OCI-LY7 (cell line): ENCODE measurements around the gene SYNJ2. TPM values are rescaled to one million over a fixed set of nuclear protein-coding genes. Genes with fewer than 3 reads are reported as not detected.

Experiments used
- BruUV-seq: library from RNA; stranded (reverse); fragments of 400-500 nt; replicated peaks from 2 replicates; lab custom pipeline; 2021; lab: Mats Ljungman, UMichigan
- CTCF ChIA-PET: fragments of 300-600 bp; sonication (Branson Sonifier 250); formaldehyde crosslinking; loops from one replicate; lab custom pipeline; 2022; ENCODE audit warnings: antibody characterized with exemption; ENCODE audit not compliant: unreplicated experiment; lab: Charles Lee
- POLR2A ChIA-PET: fragments of 300-600 bp; sonication (Branson Sonifier 250); formaldehyde crosslinking; loops from one replicate; lab custom pipeline; 2022; ENCODE audit warnings: antibody characterized with exemption; lab: Charles Lee
- DNase-seq: peaks from one replicate; pipeline ENCODE4 v3.0.0-alpha.2; 2015; ENCODE audit warnings: low spot score
- H2AFZ ChIP-seq: fragments of 200-600 bp; sonication (generic), shearing (Covaris generic); 2 replicates; pipeline ENCODE4 v1.6.1; 2014; ENCODE audit warnings: mild to moderate bottlenecking, antibody characterized with exemption, low read length, moderate library complexity
- H3K27ac ChIP-seq: fragments of 200-600 bp; sonication (generic); 2 replicates; pipeline ENCODE4 v1.5.1; 2014; ENCODE audit warnings: mixed run types, low read depth, mild to moderate bottlenecking, moderate library complexity, low read length, inconsistent platforms; ENCODE audit not compliant: poor library complexity, severe bottlenecking
- H3K36me3 ChIP-seq: fragments of 200-600 bp; sonication (generic); 2 replicates; pipeline ENCODE4 v1.6.1; 2014; ENCODE audit warnings: mild to moderate bottlenecking, antibody characterized with exemption, low read length, moderate library complexity, mixed read lengths; ENCODE audit not compliant: insufficient read depth
- H3K4me1 ChIP-seq: fragments of 200-600 bp; sonication (generic); 2 replicates; pipeline ENCODE4 v1.5.1; 2014; ENCODE audit warnings: mild to moderate bottlenecking, low read length; ENCODE audit not compliant: insufficient read depth, poor library complexity, severe bottlenecking
- H3K4me2 ChIP-seq: fragments of 200-600 bp; sonication (generic); 2 replicates; pipeline ENCODE4 v1.6.1; 2014; ENCODE audit warnings: mild to moderate bottlenecking, low read length
- H3K4me3 ChIP-seq: fragments of 200-600 bp; sonication (generic); 2 replicates; pipeline ENCODE4 v1.5.1; 2014; ENCODE audit warnings: mild to moderate bottlenecking, low read depth, low read length; ENCODE audit not compliant: poor library complexity, severe bottlenecking
- H3K79me2 ChIP-seq: fragments of 200-600 bp; sonication (generic); 2 replicates; pipeline ENCODE4 v1.6.1; 2016; ENCODE audit warnings: low read depth, mild to moderate bottlenecking, low read length, moderate library complexity, mixed read lengths; ENCODE audit not compliant: insufficient read depth
- H3K9me2 ChIP-seq: fragments of 200-600 bp; sonication (generic); 2 replicates; pipeline ENCODE4 v1.6.1; 2016; ENCODE audit warnings: mild to moderate bottlenecking, low read length, mixed read lengths; ENCODE audit not compliant: insufficient read depth
- H3K9me3 ChIP-seq: fragments of 200-600 bp; sonication (generic); 2 replicates; pipeline ENCODE4 v1.6.1; 2014; ENCODE audit warnings: mild to moderate bottlenecking, mixed run types, low read length, mixed read lengths
- H4K20me1 ChIP-seq: fragments of 200-600 bp; sonication (generic); 2 replicates; pipeline ENCODE4 v1.6.1; 2014; ENCODE audit warnings: mild to moderate bottlenecking, antibody characterized with exemption, low read length, moderate library complexity, mixed read lengths; ENCODE audit not compliant: insufficient read depth
- EZH2phosphoT487 ChIP-seq: fragments of 200-600 bp; sonication (generic); IDR thresholded peaks from 2 replicates; pipeline ENCODE4 v1.6.1; 2018; ENCODE audit warnings: low read depth, borderline replicate concordance, mild to moderate bottlenecking, mixed run types, antibody characterized with exemption, low read length, moderate library complexity, mixed read lengths
- intact Hi-C: fragments of 100-400 bp; cut with micrococcal nuclease; formaldehyde crosslinking; loops from one replicate; pipeline ENCODE4 v1.10.0; 2022; ENCODE audit not compliant: unreplicated experiment
- total RNA-seq, 2 experiments: library from RNA; depleted of rRNA in 1 of 2; stranded (reverse); fragments of >200 nt in 1 of 2; shearing (Covaris generic) in 1 of 2; gene quantifications; 2 replicates each; pipeline ENCODE4 v1.2.3, GENCODE V29; 2014 to 2022
- TF ChIP-seq, protein P1 (sequence below): fragments of 200-600 bp; sonication (generic); conservative IDR thresholded peaks from 2 replicates; pipeline ENCODE4 v1.5.1; 2014; ENCODE audit warnings: mild to moderate bottlenecking, antibody characterized with exemption, low read length, moderate library complexity, mixed read lengths

The SYNJ2 gene
- total RNA-seq, 2 experiments from 2014 or later = 0.21 TPM; not detected in 1

DNA sequence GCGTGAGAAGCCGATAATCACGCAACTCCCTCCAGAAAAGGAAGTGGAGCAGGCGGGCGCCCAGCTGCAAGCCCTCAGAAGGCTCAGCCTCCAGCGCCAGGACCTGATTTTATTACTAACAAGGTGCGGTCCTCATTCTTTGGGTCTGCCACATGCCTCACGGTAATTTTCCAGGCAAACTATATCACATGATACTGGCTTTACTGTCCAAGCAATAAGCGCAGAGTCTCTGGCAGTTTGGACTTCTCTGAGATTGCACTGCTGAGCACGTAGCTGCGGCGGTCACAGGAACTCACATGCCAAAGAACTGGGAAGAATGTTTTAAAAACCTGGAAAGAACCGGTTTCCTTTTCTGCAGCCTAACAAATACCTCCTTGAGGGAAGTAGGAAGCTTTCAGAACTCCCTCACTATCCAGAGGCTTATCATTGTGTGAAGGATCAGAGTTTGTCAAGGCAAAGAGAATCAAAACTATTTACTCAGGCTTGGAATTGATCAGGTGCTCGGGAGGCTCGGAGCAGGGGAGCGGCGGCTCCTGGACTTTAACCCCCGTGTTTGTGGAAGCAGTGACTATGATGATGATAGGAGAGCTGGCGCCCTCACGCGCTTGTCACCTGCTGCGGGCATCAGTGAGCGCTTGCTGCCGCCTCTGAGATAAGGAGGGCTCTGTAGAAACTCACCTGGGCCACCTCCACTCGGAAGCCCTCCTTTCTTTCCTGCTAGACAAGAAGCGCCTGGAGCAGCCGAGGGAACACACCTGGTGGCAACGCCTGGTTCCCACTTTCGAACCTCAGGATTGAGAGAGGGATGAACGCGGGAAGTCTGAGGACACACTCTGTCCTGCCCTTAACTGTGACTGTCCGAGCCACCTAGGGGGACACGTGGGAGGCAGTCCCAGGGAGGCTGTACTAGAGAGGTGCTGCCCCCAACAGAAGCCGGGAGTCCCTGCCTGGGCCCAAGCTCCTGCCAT, 27.2 kb upstream of the SYNJ2 start:
- Histone ChIP-seq H3K9me3 (no peaks in the 10 kb centered on the region), H3K27ac (no peak overlapping the region), H3K36me3 (no peaks in the 10 kb centered on the region), H3K4me2 (no peak overlapping the region), H2AFZ (no peak overlapping the region), H3K4me1 (no peaks in the 10 kb centered on the region), H4K20me1 (no peaks in the 10 kb centered on the region), H3K4me3 (no peak overlapping the region), H3K79me2 (no peaks in the 10 kb centered on the region), H3K9me2 (no peaks in the 10 kb centered on the region)
- BruUV-seq = no TSS peak
- TF ChIP-seq EZH2phosphoT487 = no peak
- TF ChIP-seq, protein P1, sequence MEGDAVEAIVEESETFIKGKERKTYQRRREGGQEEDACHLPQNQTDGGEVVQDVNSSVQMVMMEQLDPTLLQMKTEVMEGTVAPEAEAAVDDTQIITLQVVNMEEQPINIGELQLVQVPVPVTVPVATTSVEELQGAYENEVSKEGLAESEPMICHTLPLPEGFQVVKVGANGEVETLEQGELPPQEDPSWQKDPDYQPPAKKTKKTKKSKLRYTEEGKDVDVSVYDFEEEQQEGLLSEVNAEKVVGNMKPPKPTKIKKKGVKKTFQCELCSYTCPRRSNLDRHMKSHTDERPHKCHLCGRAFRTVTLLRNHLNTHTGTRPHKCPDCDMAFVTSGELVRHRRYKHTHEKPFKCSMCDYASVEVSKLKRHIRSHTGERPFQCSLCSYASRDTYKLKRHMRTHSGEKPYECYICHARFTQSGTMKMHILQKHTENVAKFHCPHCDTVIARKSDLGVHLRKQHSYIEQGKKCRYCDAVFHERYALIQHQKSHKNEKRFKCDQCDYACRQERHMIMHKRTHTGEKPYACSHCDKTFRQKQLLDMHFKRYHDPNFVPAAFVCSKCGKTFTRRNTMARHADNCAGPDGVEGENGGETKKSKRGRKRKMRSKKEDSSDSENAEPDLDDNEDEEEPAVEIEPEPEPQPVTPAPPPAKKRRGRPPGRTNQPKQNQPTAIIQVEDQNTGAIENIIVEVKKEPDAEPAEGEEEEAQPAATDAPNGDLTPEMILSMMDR = no peak
- DNase-seq = no peak
- intact Hi-C loops = no loop called here
- ChIA-PET POLR2A (interaction anchor here (0.6 kb wide), 1 partner anchor 499 kb away, joined by 4 read pairs; no protein-coding TSS in a partner anchor), CTCF (no interaction called here)

DNA sequence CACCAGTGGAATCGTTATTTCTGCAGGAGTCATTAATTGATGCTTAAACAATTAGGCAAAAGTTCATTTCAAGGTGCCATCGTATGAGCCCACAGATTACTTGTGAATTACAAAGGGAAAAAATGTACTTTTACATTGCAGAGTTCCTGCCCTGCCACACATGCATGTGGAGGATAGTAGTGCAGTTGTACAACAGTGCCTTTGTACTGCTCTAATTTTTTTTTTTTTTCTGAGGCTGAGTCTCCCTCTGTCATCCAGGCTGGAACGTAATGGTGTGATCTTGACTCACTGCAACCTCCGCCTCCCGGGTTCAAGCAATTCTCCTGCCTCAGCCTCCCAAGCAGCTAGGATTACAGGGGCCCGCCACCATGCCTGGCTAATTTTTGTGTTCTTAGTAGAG, 26.0 kb upstream of the SYNJ2 start:
- TF ChIP-seq, protein P1 = no peak
- no peak for TF ChIP-seq EZH2phosphoT487
- Histone ChIP-seq H2AFZ (no peak overlapping the region), H3K27ac (no peak overlapping the region), H3K9me3 (no peaks in the 10 kb centered on the region), H3K4me3 (no peak overlapping the region), H3K4me2 (no peak overlapping the region), H3K36me3 (no peaks in the 10 kb centered on the region), H3K9me2 (no peaks in the 10 kb centered on the region), H4K20me1 (no peaks in the 10 kb centered on the region), H3K4me1 (no peaks in the 10 kb centered on the region), H3K79me2 (no peaks in the 10 kb centered on the region)
- ChIA-PET CTCF (no interaction called here), POLR2A (no interaction called here)
- intact Hi-C loops = no loop called here
- no peak for DNase-seq
- BruUV-seq = no TSS peak

DNA sequence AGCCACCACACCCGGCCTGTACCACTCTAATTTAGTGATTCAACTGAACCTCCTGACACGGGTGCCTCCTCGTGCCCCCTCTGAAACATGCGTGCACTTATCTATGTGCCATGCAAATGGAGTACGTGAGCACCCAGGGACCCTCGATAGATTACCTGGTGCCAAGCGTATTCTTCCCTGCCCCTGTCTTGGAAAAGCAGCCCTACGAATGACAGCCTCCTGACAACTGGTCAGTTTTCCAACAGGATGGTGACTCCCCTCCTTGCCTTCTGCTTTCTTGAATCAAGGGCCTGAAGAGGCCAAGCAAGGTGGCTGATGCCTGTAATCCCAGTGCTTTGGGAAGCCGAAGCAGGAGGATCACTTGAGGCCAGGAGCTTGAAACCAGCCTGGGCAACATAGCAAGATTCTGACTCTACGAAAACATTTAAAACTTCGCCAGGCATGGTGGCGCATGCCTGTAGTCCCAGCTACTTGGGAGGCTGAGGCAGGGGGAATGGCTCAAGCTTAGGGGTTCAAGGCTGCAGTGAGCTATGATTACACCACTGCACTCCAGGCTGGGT, 25.4 kb upstream of the SYNJ2 start:
- Histone ChIP-seq H3K9me2 (no peaks in the 10 kb centered on the region), H3K9me3 (no peaks in the 10 kb centered on the region), H2AFZ (no peak overlapping the region), H3K27ac (no peak overlapping the region), H3K79me2 (no peaks in the 10 kb centered on the region), H3K4me1 (no peaks in the 10 kb centered on the region), H3K4me3 (no peak overlapping the region), H4K20me1 (no peaks in the 10 kb centered on the region), H3K36me3 (no peaks in the 10 kb centered on the region), H3K4me2 (no peak overlapping the region)
- TF ChIP-seq, protein P1 = no peak
- no peak for TF ChIP-seq EZH2phosphoT487
- no peak for DNase-seq
- BruUV-seq = no TSS peak
- POLR2A ChIA-PET = interaction anchor here (1.5 kb wide), 1 partner anchor 62 kb away, joined by 3 read pairs; no protein-coding TSS in a partner anchor
- intact Hi-C loops = no loop called here
- CTCF ChIA-PET = no interaction called here
